ENCODE measurements around the gene GKN2. TPM values are rescaled to one million over a fixed set of nuclear protein-coding genes. Genes with fewer than 3 reads are reported as not detected.

GKN2 gene
- total RNA-seq, 2 experiments from 2014 or later = not detected

- H3K27me3 Mint-ChIP-seq = peaks cover 11% of the 10 kb centered on the region
- no peaks in the 10 kb centered on the region for H3K36me3 Mint-ChIP-seq (ENCODE audit: low read depth)
- no peak overlapping the region for H3K27ac Mint-ChIP-seq
- H3K4me3 Mint-ChIP-seq = no peak overlapping the region
- CTCF ChIA-PET = no interaction called here
- no peaks in the 10 kb centered on the region for H3K9me3 Mint-ChIP-seq
- no peaks in the 10 kb centered on the region for H3K4me1 Mint-ChIP-seq
- DNase-seq = no peak
- POLR2A ChIA-PET = no interaction called here
Observed at GRCh38 chr2:68931149-68931711, 21.5 kb downstream of the GKN2 start.

- peaks cover 10% of the 10 kb centered on the region for H3K27me3 Mint-ChIP-seq
- peaks cover 7% of the 10 kb centered on the region for H3K4me1 Mint-ChIP-seq
- ChIA-PET CTCF (interaction anchor here (1.2 to 3.0 kb wide), 4 partner anchors 87 to 463 kb away, joined by 3 to 13 read pairs (median 4); no protein-coding TSS in a partner anchor), POLR2A (no interaction called here)
- H3K36me3 Mint-ChIP-seq (ENCODE audit: low read depth) = no peaks in the 10 kb centered on the region
- no peak overlapping the region for H3K4me3 Mint-ChIP-seq
- no peak for DNase-seq
- H3K27ac Mint-ChIP-seq = no peak overlapping the region
- H3K9me3 Mint-ChIP-seq = no peaks in the 10 kb centered on the region
Observed at GRCh38 chr2:68926796-68927195, 25.9 kb downstream of the GKN2 start.

DNA sequence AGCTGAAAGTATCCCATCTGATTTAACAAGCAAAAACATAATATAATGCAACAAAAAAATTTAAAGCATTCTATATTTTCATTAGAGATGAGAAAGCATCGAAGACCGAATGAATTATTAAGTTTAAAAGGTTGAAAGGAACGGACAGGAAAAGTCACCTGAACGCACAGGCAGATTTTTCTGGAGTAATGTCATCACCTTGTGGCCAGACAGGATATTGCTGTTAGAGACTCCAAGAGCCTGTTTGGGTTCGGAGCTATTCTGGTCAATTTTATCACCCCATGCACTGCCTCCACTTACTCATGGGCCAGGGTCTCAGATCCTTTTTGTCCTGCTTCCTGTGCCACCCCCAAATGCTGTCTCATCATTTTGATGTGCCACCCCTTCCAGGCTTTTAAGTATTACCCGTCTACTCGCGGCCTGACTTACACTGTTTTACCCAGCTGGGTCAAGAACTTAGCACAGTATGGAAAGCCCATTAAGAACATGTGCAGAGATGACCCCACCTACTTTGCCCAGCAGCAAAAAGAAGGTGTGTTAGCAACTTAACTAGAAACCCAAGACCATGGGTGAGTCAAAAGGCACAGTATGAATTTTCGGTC lies 27.3 kb downstream of the GKN2 start:
- ChIA-PET CTCF (interaction anchor here (0.5 to 3.0 kb wide), 34 partner anchors 9 to 473 kb away, joined by 3 to 19 read pairs (median 4); partner anchors contain the start of genes APLF and FBXO48), POLR2A (interaction anchor here (0.7 kb wide), 1 partner anchor 462 kb away, joined by 4 read pairs; no protein-coding TSS in a partner anchor)
- no peak overlapping the region for H3K27ac Mint-ChIP-seq
- DNase-seq = peak; percentile 74
- H3K36me3 Mint-ChIP-seq (ENCODE audit: low read depth) = no peaks in the 10 kb centered on the region
- peaks cover 7% of the 10 kb centered on the region for H3K4me1 Mint-ChIP-seq
- no peaks in the 10 kb centered on the region for H3K9me3 Mint-ChIP-seq
- H3K27me3 Mint-ChIP-seq = peaks cover 10% of the 10 kb centered on the region
- H3K4me3 Mint-ChIP-seq = no peak overlapping the region

- POLR2A ChIA-PET = no interaction called here
- peaks cover 7% of the 10 kb centered on the region for H3K4me1 Mint-ChIP-seq
- peaks cover 3% of the 10 kb centered on the region for H3K27me3 Mint-ChIP-seq
- no peaks in the 10 kb centered on the region for H3K9me3 Mint-ChIP-seq
- H3K36me3 Mint-ChIP-seq (ENCODE audit: low read depth) = no peaks in the 10 kb centered on the region
- H3K4me3 Mint-ChIP-seq = no peak overlapping the region
- H3K27ac Mint-ChIP-seq = no peak overlapping the region
- CTCF ChIA-PET = interaction anchor here (1.1 to 1.8 kb wide), 2 partner anchors 9 to 458 kb away, joined by 3 to 4 read pairs; no protein-coding TSS in a partner anchor
- no peak for DNase-seq
Observed at GRCh38 chr2:68921646-68922045, 31.0 kb downstream of the GKN2 start.

- no peaks in the 10 kb centered on the region for H3K36me3 Mint-ChIP-seq (ENCODE audit: low read depth)
- POLR2A ChIA-PET = no interaction called here
- peaks cover 3% of the 10 kb centered on the region for H3K27me3 Mint-ChIP-seq
- no peak overlapping the region for H3K27ac Mint-ChIP-seq
- no peak for DNase-seq
- H3K9me3 Mint-ChIP-seq = no peaks in the 10 kb centered on the region
- peaks cover 7% of the 10 kb centered on the region for H3K4me1 Mint-ChIP-seq
- CTCF ChIA-PET = interaction anchor here (1.2 to 2.1 kb wide), 2 partner anchors 432 to 457 kb away, joined by 3 to 4 read pairs; no protein-coding TSS in a partner anchor
- H3K4me3 Mint-ChIP-seq = no peak overlapping the region
Observed at GRCh38 chr2:68920481-68921170, 32.1 kb downstream of the GKN2 start.

DNA sequence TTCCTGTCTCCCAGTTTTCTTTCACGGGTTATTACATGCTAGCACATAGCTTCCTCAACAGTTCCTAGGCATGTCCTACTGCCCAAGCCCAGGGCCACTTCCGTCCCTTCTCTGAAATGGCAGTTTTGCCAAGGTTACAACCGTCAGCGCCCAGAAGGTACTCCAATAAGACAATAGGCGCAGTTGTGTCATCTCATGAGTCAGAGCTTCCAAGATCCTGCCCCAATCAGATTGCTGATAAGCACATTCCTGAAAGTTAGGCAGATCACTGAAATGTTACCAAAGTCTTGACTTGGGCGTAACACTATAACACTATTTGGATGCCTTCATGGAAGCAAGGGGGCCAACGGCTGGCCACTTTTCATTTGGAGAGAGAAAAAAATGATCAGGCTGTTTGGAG lies 34.2 kb downstream of the GKN2 start:
- ChIA-PET CTCF (interaction anchor here (0.9 to 2.3 kb wide), 5 partner anchors 11 to 167 kb away, joined by 3 to 7 read pairs (median 3); no protein-coding TSS in a partner anchor), POLR2A (interaction anchor here (0.6 kb wide), 1 partner anchor 167 kb away, joined by 3 read pairs; no protein-coding TSS in a partner anchor)
- Mint-ChIP-seq H3K9me3 (no peaks in the 10 kb centered on the region), H3K4me3 (no peak overlapping the region), H3K27me3 (no peaks in the 10 kb centered on the region), H3K4me1 (peaks cover 5% of the 10 kb centered on the region), H3K36me3 (ENCODE audit: low read depth) (no peaks in the 10 kb centered on the region), H3K27ac (no peak overlapping the region)
- DNase-seq = no peak

- POLR2A ChIA-PET = interaction anchor here (0.8 kb wide), 1 partner anchor 9 kb away, joined by 3 read pairs; no protein-coding TSS in a partner anchor
- Mint-ChIP-seq H3K27ac (no peak overlapping the region), H3K4me3 (no peak overlapping the region), H3K9me3 (no peaks in the 10 kb centered on the region), H3K4me1 (peaks cover 5% of the 10 kb centered on the region), H3K27me3 (no peaks in the 10 kb centered on the region), H3K36me3 (ENCODE audit: low read depth) (no peaks in the 10 kb centered on the region)
- CTCF ChIA-PET = interaction anchor here (0.6 to 1.1 kb wide), 2 partner anchors 87 to 452 kb away, joined by 3 to 4 read pairs; no protein-coding TSS in a partner anchor
- DNase-seq = no peak
Observed at GRCh38 chr2:68917034-68917718, 35.5 kb downstream of the GKN2 start.

DNA sequence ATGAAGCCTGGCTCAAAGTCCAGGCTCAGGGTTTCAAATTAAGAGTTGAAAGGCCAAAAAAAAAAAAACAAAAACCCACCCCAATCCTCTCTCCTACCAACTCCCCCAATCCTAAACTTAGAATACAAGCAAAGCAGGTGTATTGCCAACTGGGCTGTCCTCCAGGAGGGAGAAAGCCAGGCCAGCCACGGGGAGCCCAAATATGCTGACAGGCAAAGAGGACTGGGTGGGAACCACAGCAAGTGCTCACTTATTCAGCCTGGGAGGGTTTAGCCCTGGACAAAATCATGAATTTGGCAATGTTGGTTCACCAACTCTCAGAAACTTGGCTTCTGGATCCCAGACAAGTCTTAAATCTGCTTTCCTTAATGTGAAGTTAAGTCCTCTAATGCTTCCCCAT lies 36.5 kb downstream of the GKN2 start:
- H3K4me3 Mint-ChIP-seq = no peak overlapping the region
- ChIA-PET CTCF (no interaction called here), POLR2A (no interaction called here)
- H3K27me3 Mint-ChIP-seq = no peaks in the 10 kb centered on the region
- no peaks in the 10 kb centered on the region for H3K9me3 Mint-ChIP-seq
- H3K4me1 Mint-ChIP-seq = peaks cover 5% of the 10 kb centered on the region
- no peak overlapping the region for H3K27ac Mint-ChIP-seq
- no peak for DNase-seq
- no peaks in the 10 kb centered on the region for H3K36me3 Mint-ChIP-seq (ENCODE audit: low read depth)

- Mint-ChIP-seq H3K4me1 (peaks cover 7% of the 10 kb centered on the region), H3K36me3 (ENCODE audit: low read depth) (no peaks in the 10 kb centered on the region), H3K4me3 (no peak overlapping the region), H3K9me3 (no peaks in the 10 kb centered on the region), H3K27me3 (no peaks in the 10 kb centered on the region), H3K27ac (no peak overlapping the region)
- DNase-seq = no peak
- ChIA-PET CTCF (interaction anchor here (0.6 to 3.0 kb wide), 3 partner anchors 10 to 164 kb away, joined by 4 to 14 read pairs (median 13); no protein-coding TSS in a partner anchor), POLR2A (no interaction called here)
Observed at GRCh38 chr2:68915393-68915792, 37.3 kb downstream of the GKN2 start.

DNA sequence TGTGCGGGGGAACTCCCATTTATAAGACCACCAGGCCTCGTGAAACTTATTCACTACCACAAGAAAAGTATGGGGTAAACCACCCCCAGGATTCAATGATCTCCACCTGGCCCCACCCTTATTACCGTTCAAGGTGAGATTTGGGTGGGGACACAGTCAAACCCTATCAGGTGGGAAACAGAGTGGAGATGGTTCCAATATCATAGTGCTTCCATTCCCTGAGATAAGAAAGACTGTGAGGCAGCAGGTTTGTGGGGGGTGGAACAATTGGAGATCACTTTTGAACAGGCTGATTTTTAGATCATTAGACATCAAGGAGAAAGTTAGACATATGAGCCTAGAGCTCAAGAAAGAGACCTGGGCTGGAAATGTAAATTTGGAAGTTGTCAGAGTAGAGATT lies 39.3 kb downstream of the GKN2 start:
- Mint-ChIP-seq H3K36me3 (ENCODE audit: low read depth) (peaks cover 2% of the 10 kb centered on the region), H3K27ac (no peak overlapping the region), H3K9me3 (no peaks in the 10 kb centered on the region), H3K27me3 (no peaks in the 10 kb centered on the region), H3K4me3 (no peak overlapping the region), H3K4me1 (peaks cover 24% of the 10 kb centered on the region)
- no peak for DNase-seq
- CTCF ChIA-PET = interaction anchor here (1.0 to 3.0 kb wide), 7 partner anchors 9 to 449 kb away, joined by 3 to 14 read pairs (median 6); no protein-coding TSS in a partner anchor
- POLR2A ChIA-PET = no interaction called here

GRCh38 chr2:68912732-68913131 lies 40.0 kb downstream of the GKN2 start:
- Mint-ChIP-seq H3K9me3 (no peaks in the 10 kb centered on the region), H3K4me3 (no peak overlapping the region), H3K27ac (no peak overlapping the region), H3K36me3 (ENCODE audit: low read depth) (peaks cover 2% of the 10 kb centered on the region), H3K27me3 (no peaks in the 10 kb centered on the region), H3K4me1 (peaks cover 31% of the 10 kb centered on the region)
- DNase-seq = peak; percentile 57
- ChIA-PET CTCF (interaction anchor here (0.7 to 1.5 kb wide), 5 partner anchors 9 to 197 kb away, joined by 3 to 4 read pairs (median 4); no protein-coding TSS in a partner anchor), POLR2A (no interaction called here)

GRCh38 chr2:68912111-68912510 lies 40.6 kb downstream of the GKN2 start:
- Mint-ChIP-seq H3K36me3 (ENCODE audit: low read depth) (peaks cover 2% of the 10 kb centered on the region), H3K27ac (no peak overlapping the region), H3K27me3 (no peaks in the 10 kb centered on the region), H3K9me3 (no peaks in the 10 kb centered on the region), H3K4me1 (peaks cover 36% of the 10 kb centered on the region), H3K4me3 (no peak overlapping the region)
- POLR2A ChIA-PET = no interaction called here
- CTCF ChIA-PET = interaction anchor here (0.7 to 1.5 kb wide), 7 partner anchors 13 to 450 kb away, joined by 3 to 4 read pairs (median 4); no protein-coding TSS in a partner anchor
- no peak for DNase-seq

Data from activated CD4-positive, alpha-beta T cell treated with anti-CD3 and anti-CD28 coated beads, Interleukin-2, amount 10 ng/mL, durations not matched to agents 7 days and 5 days (primary cell).